Esophagus mucosa (tissue), 1 donor: ENCODE results near the gene DUOX2. TPM values are rescaled to one million over a fixed set of nuclear protein-coding genes. Genes with fewer than 3 reads are reported as not detected.
"Not testable (repeated sequence)": the region's sequence is repeated elsewhere in the genome, so short reads cannot be mapped to it uniquely, and the experiment has no call there.

ENCODE experiments used
- ATAC-seq: fragments of 200-7000 bp; cut with Tn5 transposase; one replicate; pipeline ENCODE4 v1.9.1; 2020
- total RNA-seq: library from RNA; stranded (reverse); gene quantifications from one replicate; pipeline ENCODE4 v1.2.4, GENCODE V29; 2023
- donor health status: DM: yes; HTN: yes; CAD: no.

The DUOX2 gene
- total RNA-seq, 1 donor from 2014 or later, result 29.3 TPM

DNA sequence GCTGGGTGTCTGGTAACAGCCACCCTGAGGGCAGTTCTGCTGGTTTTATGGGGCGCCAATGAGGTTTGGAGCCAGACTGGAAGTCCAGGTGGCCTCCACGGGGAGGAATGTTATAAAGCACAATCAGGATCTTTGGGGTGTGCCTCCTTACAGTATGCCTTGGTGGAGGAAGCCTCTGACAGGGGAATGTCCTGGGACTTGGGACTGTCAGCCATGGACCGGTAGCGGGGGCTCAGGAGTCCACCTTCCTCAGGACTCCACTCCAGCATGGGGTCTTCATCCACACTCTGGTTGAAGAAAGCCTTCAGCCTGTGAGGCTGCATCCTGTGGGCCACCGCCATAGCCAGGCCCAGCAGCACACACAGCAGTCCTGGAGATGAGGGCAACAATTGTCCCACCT is 5.0 kb upstream of the DUOX2 start:
- no peak for ATAC-seq

DNA sequence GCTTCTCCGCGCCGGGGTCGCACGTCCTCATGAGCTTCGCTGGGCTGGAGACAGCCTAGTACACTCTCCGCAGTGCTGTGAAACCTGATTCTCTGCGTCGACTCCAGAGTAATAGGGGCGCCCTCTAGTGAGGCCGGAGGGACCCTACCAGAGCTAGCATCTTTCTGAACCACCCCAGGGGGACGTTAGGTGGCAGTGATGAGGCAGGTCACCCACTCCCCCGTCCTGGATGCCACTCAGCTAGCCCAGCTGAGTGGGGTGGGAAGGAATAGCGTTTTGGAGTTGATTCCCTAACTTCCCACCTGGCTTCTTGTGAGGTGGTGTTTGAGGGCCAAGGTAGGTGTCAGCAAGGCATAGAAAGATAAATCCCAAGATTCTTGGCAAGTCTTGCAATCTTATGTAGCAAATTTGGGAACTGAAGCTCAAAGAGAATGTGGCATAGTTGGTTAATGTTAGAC is 4.2 kb upstream of the DUOX2 start:
- ATAC-seq, result peak; percentile 65

DNA sequence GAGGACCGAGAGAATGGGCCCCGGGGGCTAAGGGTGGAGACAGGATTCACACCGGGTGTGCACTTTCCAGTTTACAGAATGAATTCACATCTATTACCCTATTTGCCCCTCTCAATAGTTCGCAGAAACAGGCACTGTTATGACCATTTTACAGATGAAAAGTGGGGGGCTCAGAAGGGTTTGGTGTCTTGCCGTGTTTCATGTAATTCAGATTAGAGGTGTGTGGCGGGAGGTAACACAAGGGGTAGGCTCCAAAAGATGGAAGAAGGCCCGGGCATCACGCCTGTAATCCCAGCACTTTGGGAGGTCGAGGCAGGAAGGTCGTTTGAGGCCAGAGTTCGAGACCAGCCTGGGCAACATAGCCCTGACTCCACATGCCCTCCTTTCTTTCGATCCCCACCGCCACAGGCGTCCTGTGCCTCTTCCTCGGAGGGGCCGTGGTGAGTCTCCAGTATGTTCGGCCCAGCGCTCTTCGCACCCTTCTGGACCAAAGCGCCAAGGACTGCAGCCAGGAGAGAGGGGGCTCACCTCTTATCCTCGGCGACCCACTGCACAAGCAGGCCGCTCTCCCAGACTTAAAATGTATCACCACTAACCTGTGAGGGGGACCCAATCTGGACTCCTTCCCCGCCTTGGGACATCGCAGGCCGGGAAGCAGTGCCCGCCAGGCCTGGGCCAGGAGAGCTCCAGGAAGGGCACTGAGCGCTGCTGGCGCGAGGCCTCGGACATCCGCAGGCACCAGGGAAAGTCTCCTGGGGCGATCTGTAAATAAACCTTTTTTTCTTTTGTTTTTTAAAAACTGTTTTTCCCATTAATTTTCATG is 3.5 kb upstream of the DUOX2 start:
- no peak for ATAC-seq

DNA sequence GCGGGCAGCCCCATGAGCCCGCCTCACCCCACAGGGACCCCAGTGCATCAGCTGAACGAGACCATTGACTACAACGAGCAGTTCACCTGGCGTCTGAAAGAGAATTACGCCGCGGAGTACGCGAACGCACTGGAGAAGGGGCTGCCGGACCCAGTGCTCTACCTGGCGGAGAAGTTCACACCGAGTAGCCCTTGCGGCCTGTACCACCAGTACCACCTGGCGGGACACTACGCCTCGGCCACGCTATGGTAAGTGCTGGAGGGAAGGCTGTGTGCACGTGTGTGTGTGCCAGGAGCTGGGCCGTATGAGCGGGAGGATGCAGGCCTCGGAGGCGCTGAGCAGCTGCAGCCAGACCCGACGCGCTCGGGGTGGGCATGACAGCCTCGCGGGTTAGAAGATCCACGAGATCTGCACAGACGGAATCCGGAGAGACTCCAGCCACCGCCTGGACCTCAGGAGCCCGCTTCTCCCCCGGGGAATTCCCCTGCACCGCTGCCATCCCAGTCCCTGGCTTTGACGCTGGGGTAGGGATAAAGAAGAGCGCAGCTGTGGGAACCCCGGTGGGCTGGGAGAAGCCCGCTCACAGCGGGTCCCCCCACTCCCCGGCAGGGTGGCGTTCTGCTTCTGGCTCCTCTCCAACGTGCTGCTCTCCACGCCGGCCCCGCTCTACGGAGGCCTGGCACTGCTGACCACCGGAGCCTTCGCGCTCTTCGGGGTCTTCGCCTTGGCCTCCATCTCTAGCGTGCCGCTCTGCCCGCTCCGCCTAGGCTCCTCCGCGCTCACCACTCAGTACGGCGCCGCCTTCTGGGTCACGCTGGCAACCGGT is 2.7 kb upstream of the DUOX2 start:
- ATAC-seq, result no peak

DNA sequence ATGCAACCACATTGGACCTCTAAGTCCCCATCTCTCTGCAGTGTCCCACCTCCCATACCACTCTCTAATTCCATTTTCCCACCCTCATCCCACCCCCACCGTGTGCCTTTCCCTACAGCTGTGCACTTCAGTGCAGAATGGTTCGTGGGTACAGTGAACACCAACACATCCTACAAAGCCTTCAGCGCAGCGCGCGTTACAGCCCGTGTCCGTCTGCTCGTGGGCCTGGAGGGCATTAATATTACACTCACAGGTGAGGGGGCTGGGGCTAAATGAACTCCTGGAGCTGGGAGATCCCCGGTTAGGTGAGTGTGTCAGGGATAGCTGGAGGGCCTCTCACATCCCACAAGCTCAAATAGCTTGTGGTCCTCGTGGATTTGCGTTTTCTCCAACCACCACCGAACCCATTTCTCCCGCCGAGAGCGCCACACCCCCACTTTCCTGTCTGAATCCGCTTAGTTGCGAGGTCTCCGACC is 2.1 kb upstream of the DUOX2 start:
- no peak for ATAC-seq

DNA sequence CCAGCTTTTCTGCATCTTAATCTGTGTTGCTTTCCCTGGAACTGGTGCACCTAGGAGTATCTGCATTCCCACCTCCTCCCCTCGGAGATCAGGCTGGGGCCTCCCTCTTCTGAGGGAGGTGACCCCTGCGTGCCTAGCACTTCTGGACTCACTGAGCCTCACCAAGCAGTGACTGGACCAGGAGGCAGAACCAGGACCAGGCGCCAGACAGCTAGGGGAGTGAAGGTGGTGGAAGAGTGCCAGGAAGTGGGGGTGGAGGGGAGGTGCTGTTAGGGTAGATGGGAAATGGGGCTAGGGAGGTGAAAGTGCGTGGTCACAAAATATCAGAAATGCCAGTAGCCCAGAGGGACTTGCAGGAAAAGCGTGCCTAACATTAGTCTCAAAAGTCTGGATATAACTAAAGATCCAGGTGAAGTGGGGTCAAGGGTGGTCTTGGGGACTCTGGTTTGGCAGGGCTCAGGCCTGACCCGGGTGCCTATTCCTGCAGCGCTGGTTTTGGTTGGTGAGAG is 1.4 kb upstream of the DUOX2 start:
- no peak for ATAC-seq

DNA sequence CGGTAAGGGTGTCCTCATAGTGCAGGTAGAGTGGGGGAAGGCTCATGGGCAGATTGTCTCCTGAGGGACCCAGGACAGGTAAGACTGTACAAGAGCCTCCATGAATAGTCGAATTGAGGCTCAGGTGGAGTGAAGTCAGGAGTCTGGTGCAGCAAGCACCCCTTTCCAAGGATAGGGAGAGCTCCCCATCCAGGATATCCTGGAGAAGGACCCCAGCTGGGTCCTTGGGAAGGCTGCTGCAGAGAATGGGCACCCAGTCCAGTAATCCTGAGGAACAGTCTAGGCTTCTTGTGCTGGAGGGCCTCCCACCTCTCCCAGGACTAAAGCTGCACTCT is 746 bp upstream of the DUOX2 start:
- ATAC-seq, result peak; percentile 2

DNA sequence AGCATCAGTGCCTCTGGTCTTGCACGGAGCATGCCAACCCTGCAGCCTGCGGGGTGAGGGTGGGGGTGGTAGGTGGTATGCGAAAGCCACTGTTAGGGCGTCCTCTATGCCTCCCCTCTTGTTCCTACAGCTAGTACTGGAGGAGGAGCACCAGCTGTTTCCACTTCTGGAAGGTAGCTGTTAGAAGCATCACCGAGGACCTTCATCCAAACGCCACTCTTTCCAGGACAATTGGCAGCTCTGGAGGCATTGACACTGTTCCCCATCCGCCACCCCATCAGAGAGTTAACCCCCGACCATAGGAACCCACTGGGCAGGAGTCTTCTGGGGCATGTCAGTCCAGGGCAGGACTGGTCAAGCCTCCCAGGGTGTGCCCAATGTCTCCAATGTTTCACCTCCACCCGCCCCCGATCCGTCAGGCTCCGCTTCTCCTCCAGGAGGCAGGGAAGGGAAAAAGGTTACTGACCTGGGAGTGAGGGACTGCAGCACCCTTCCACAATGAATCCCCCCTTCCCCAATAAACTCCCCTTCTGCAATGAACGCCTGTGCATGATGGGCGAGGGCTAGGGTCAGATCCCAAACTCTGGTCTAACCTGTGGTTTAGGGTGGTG is 487 bp downstream of the DUOX2 start:
- ATAC-seq, result no peak

DNA sequence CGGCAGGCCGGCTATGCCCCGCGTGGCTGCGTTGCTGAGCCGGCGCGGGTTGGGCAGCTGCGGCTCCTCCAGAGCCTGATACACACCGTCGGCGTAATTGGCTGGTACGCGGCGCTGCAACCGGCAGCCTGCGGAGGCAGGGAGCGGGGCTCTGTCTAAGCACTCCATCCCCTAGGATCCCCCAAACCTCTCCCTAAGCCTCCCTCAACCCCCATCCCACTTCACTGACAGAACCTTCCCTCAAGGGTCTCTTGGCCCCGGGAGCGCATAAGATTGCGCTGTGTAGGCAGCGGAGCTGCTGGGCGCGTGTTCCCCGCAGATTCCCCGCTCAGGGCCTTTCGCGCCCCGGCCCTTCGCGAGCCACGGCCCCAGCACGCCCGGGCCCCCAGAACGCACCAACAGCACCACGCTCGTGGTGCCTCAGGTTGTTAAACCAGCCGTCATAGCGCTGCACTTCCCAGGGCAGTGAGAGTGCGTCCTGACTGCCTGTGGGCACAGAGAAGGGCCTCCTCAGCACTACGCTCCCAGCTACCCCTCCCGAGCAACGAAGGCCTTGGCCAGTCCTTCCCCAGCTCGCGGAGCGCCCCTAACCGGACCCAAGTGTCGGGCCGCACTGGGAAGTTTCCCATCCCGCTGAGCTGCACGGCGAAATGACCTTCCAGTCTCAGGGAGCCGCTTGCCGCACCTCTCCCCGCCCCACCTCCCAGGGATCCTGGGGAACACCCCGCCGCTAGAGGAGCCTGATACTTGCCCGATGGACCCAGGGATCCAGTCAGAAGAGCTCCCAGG is 1.2 kb downstream of the DUOX2 start:
- peak; percentile 24 for ATAC-seq

DNA sequence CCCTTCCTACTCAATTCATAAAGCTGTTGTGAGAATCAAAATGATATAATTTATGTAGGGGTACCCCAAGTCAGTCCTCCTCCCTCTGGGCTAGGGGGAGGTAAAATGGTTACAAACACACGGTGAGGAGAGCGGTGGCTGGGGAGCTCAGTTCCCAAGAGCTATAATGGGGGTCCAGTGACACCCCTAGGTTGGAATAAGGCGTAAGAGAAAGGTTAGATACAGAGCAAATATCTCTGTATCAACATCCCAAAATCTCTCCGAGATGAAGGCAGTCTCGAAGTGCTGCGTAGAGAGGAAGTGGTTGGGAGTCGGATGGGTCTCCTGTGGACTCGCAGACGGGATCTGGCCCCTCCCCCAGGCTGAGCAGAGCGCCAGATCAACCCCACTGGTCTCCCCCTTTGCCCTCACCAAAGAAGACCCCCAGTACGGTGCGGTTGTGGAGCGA is 1.8 kb downstream of the DUOX2 start:
- no peak for ATAC-seq

DNA sequence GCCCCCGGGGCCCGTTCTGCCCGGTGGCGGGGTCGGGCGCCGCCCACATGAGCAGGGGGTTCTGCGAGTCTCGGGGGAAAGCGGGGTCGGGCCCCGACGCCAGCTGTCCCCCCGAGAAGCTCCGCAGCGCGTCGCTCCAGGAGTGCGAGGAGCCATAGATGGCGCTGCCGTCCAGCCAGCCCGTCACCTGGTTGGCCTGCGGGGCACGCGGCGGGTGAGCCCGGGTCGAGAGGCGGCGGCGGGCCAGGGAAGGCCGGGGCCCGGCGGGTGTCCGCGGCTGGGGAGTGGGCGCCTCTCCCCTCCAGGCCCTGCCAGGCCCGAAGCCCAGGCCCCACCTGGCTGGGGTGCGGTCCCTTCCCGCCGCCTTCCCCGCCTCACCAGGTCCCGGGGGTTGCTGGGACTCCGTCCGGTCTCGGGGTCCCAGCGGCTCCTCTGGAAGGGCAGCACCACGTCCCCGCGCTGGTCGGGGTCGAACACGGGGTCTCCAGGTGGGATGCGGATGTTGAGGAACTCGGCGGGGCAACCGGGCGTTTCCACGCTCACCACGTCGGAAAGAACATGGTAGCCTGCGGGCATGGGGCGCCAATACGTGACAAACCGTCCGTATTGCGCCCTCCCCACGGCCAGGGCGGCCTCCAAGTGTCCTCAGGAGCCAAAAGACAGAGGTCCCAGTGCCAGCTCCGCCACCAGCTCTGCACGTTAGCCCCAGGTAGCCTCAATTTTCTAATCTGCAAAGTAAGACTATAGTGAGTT is 2.4 kb downstream of the DUOX2 start:
- ATAC-seq, result peak; percentile 1

DNA sequence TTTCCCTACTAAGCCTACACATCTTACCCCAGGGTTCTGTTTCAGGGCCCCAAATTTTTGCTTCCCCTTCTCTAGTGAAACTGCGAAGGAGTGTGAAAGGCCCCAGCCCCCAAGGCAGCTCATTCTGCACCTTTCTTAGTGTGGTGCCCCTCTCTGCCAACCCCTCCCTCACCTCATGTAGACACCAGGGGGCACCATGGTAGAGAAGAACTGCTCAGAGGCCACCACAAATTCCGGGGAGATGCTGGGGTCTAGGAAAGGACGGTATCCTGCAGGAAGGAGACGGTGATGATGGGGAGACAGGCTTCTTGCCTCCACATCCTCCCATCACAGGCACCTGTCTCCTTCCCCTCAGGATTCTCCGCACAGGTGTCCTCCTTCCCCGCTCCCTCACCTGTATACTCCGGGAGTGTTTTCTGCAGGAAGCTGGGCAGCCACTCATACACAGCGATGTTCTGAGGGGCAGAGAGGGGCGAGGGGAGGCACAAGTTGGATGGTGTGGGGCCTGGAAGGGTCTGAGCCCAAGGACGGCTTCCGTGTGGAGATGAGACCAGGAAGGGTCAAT is 3.6 kb downstream of the DUOX2 start:
- ATAC-seq, result no peak

DNA sequence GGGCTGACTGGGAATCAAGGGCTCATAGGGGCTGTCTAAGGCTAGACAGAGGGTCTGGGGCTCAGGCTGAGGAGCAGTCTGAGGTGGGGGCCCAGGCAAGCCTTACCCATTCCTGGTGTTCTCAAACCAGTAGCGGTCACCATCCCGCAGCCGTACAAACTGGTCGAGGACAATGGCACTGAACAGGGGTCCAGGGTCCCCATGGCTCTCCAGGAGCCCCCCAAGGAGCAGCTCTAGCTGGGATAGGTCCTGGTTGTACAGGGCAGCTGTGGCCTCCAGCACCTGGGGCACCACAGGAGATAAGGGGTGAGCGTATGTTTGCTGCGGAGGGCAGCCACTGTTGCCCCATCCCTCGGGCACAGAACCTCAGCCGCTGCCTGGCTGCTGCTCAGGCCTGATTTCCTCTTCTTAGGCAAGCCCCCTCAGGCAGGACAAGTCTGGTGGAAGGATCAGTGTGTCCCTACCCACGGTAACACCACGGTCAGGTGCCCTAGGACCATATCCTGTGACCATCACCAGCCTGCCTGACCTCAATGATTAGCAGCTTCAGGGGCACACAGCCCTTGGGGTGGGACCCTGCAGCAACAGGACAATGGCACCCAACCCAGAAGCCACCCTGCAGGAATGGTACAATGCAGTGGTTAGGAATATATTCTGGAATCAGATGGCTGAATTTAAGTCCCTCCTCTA is 5.9 kb downstream of the DUOX2 start:
- ATAC-seq, result no peak

DNA sequence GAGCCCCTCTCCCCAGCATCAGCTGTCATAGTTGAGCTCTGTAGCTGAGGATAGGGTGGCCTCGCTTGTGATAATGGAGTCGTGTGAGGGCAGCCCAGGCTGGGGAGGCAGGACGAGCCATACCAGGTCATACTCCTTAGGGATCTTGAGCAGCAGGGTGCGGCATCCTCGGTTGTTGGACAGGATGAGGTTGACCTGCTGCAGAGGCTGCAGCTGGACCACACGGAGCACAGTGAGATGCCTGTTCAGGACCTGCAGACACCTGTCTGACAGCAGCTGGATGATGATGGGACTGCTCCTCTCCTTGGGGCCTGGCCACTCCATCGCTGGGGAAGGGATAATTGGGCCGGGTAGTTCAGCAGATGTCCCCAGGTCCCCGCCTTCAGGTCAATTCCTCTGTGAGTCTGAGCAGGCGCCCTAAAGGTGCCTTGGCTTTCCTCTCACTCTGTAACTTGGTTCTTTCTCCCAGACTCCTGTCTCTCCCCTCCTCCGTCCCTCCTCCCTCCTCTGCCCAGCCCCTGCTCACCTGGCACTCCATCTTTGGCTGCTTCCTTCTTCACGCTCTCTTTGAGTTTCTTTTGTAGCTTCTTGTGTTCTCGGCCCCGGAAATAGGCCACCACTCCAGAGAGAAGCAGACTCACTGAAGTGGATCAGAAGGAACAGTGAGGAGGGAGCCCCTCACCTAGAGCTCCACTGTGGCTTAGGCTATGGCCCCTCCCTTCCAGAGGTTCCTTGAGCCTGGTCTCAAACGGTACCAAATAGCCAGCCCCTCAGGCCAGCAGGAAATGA is 7.8 kb downstream of the DUOX2 start:
- no peak for ATAC-seq

DNA sequence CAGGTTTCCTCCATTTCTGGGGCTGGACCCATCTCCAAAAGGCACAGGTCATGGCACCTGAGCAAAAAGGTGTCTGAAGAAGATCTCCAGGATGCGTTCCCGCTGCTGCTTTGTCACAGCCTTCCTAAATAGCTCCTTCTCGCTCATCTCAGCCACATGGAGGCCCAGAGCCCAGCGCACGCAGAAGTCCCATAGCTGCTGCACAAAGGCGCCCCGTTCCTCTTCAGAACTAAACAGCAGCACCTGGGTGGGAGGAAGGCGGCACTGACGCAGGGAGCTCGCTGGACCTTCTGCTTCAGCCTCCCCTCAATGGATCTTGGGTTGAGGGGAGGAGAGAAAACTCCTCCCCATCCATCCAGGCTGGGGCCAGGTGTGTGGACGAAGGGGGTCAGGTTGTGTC is 8.4 kb downstream of the DUOX2 start:
- no peak for ATAC-seq

DNA sequence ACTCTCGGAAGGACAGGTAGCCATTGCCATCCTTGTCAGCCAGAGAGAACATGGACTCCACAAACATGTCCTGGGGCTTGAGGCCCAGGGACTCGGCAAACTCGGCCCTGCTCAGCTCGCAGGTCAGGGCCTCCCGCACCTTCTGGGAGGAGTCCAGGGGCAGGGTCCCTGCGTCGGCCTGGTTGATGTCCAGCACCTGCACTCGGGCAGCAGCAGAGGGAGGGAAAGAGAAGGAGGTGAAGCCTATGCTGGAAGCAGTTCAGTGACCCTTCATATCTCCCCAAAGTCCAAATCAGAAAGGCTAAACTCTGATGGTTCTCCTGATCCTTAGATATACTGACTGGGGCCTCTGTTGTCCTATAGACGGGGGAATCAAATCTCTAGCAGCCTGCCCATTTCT is 9.8 kb downstream of the DUOX2 start:
- ATAC-seq, result not testable (repeated sequence)

DNA sequence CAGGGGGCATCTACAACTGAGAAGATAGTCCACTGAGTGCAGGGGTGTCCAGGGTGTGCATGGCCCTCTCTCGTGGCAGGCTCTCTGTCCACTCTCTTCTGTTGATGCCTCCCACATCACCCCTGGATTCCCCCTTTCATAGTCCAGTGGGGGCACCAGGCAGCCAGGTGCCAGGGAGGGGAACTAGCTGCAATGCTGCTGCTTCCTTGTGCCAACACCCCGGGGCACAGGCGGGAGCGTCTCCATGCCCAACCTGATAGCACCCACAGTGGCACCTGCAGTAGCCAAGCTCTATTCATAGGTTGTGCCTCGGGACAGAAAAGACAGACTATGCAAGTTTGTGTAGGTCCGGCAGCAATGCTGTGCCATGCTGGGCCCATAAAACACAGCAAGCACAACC is 11.7 kb downstream of the DUOX2 start:
- ATAC-seq, result no peak

DNA sequence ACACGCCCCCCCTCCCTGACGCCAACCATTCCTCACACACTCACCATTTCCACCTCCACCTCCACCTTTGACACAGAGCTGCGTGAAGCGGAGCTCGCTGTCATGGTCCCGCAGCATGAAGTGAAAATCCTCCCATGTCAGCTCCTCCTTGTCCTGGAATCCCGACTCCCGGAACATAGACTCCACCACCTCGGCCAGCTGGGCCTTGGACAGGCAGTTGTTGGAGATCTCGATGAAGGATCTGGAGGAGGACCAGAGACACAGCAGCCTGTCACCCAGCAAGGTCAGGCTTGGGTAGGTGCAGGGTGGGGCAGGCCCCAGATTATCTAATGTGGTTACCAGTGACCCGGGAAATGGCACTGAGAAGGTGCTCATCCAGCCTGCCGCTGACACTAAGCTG is 12.2 kb downstream of the DUOX2 start:
- peak; percentile 30 for ATAC-seq

DNA sequence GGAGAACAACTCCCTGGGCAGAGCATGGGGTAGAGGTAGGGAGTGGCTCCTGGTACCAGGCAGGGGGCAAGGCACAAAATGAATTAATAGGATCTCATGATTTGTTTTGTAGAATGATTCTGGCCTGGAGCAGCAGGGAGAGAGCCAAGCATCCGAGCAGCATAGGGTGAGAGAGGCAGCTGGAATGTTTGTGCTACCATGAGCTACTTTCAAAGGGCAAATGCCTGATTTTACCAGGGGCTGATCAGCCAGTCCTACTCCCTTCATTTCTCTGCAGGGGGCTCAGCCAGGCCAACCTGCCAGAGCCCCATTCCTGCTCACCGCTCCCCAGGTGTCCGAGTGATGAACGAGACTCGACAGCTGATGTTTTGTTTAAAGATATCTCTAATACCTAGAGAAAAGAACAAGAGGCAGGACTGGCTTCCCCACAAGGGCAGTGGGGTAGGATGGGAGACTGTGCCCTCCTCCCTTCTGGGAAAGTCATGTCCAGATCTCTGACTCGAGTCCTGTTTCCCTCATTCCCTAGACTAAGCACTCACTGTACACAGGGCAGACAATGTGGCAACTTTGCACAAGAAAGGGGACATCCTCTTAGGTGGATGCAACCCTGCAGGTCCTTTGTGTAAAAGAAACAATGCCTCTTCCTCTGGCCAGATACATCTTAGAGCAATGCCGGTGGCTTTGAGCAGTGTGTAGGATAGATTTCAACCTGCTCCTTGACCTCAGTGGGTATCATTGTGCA is 12.9 kb downstream of the DUOX2 start:
- ATAC-seq, result no peak
